ENCODE data around the gene UCK2. TPM values are rescaled to one million over a fixed set of nuclear protein-coding genes. Genes with fewer than 3 reads are reported as not detected.

The UCK2 gene
- total and polyA plus RNA-seq, 4 donors, result 9.6 to 22.0 (median 14.1) TPM

DNA sequence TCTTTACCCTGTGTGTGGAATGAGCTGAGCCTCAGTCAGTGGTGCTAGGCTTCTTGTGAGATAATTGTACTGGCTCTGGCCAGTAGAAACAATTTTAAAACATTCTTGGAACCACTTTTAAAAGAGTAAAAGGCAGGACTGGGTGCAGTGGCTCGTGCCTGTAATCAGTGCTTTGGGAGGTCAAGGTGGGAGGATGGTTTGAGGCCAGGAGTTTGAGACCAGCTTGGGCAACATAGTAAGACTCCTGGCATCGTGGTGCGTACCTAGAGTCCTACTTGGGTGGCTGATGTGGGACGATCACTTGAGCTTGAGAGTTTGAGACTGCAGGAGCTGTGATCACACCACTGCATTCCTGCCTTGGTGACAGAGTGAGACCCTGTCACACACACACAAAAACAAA, 89.8 kb downstream of the UCK2 start:
- Histone ChIP-seq H3K27ac (ENCODE audit: low read depth in 1 of 2, low read length in 1 of 2) (no peak overlapping the region), H3K4me3 (no peak overlapping the region), H3K4me1 (ENCODE audit: control insufficient read depth in 5 of 5, insufficient read depth in 5 of 5, low read length in 5 of 5) (peaks cover 0 to 2% (median 0%) of the 10 kb centered on the region in 5 donors), H3K36me3 (ENCODE audit: control insufficient read depth in 4 of 4, insufficient read depth in 4 of 4, low read length in 4 of 4) (no peaks in the 10 kb centered on the region), H3K27me3 (ENCODE audit: control insufficient read depth in 3 of 3, insufficient read depth in 3 of 3, low read length in 2 of 3) (no peaks in the 10 kb centered on the region), H3K9ac (ENCODE audit: insufficient read depth in 1 of 2, low read length in 2 of 2) (no peak overlapping the region), H3K9me3 (ENCODE audit: control insufficient read depth in 4 of 4, insufficient read depth in 3 of 4, low read length in 3 of 4) (no peaks in the 10 kb centered on the region)
- DNase-seq (no peak), ATAC-seq (ENCODE audit: insufficient read depth, low FRiP score) (no peak)
- TF ChIP-seq, protein P1, sequence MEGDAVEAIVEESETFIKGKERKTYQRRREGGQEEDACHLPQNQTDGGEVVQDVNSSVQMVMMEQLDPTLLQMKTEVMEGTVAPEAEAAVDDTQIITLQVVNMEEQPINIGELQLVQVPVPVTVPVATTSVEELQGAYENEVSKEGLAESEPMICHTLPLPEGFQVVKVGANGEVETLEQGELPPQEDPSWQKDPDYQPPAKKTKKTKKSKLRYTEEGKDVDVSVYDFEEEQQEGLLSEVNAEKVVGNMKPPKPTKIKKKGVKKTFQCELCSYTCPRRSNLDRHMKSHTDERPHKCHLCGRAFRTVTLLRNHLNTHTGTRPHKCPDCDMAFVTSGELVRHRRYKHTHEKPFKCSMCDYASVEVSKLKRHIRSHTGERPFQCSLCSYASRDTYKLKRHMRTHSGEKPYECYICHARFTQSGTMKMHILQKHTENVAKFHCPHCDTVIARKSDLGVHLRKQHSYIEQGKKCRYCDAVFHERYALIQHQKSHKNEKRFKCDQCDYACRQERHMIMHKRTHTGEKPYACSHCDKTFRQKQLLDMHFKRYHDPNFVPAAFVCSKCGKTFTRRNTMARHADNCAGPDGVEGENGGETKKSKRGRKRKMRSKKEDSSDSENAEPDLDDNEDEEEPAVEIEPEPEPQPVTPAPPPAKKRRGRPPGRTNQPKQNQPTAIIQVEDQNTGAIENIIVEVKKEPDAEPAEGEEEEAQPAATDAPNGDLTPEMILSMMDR (IDR thresholded peaks at IDR 0.05; ENCODE audit: control extremely low read depth, extremely low read depth), result no peak
- WGBS, 2 donors, result 84 to 90% methylated on average over 4 of the region's 4 CpGs

DNA sequence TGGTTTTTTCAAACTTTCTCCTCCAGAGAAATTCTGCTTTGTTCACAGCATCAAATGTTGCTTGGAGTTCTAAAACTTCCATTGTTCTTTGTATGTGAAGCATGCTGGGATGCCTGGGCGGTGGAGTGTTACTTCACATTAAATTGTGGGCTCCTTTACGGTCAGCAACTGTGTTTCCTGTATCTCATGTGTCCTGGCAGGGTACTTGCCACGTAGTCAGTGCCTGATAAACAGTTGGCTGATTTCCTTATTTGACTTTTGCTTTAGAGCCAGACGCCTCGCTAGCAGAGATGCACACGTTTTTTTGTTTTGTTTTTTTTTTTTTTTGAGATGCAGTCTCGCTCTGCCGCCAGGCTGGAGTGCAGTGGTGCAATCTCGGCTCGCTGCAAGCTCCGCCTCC, 96.7 kb downstream of the UCK2 start:
- Histone ChIP-seq H3K9ac (ENCODE audit: insufficient read depth in 1 of 2, low read length in 2 of 2) (no peak overlapping the region), H3K27ac (ENCODE audit: low read depth in 1 of 2, low read length in 1 of 2) (no peak overlapping the region), H3K27me3 (ENCODE audit: control insufficient read depth in 3 of 3, insufficient read depth in 3 of 3, low read length in 2 of 3) (no peaks in the 10 kb centered on the region), H3K4me1 (ENCODE audit: control insufficient read depth in 5 of 5, insufficient read depth in 5 of 5, low read length in 5 of 5) (no peaks in the 10 kb centered on the region), H3K36me3 (ENCODE audit: control insufficient read depth in 4 of 4, insufficient read depth in 4 of 4, low read length in 4 of 4) (no peaks in the 10 kb centered on the region), H3K4me3 (no peak overlapping the region), H3K9me3 (ENCODE audit: control insufficient read depth in 4 of 4, insufficient read depth in 3 of 4, low read length in 3 of 4) (no peaks in the 10 kb centered on the region)
- no peak for DNase-seq
- 61 to 71% methylated on average over 11 of the region's 11 CpGs for WGBS, 2 donors
- no peak for ATAC-seq (ENCODE audit: insufficient read depth, low FRiP score)
- TF ChIP-seq, protein P1 (IDR thresholded peaks at IDR 0.05; ENCODE audit: control extremely low read depth, extremely low read depth), result no peak

DNA sequence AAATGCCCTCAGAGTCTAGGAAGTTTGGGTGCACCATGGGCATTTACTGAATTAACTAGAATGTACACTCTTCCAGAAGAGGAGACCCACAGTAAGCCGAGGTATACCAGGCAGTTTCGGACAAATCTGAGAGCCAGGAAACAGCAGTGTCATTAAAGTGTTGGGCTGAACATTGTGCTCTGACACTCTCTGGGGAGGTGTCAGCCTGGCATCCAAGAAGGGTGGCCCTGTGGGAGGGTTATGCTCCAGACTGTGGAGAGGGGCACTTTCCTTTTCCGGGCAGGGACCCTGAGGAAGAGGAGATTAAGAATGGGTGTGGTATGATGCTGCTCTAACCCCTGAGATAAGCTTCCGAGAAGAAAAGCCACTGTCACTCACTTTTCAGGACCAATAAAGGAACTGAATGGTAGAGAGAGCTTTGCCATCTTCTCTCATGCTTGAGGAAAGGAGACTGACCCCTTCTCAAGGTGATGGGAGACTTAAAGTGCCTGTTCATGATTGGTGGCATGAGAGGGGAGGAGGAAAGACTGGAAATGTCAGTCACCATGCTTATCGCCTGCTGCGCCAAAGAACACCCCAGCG, 98.2 kb downstream of the UCK2 start:
- Histone ChIP-seq H3K27ac (ENCODE audit: low read depth in 1 of 2, low read length in 1 of 2) (no peak overlapping the region), H3K9ac (ENCODE audit: insufficient read depth in 1 of 2, low read length in 2 of 2) (no peak overlapping the region), H3K9me3 (ENCODE audit: control insufficient read depth in 4 of 4, insufficient read depth in 3 of 4, low read length in 3 of 4) (no peaks in the 10 kb centered on the region), H3K27me3 (ENCODE audit: control insufficient read depth in 3 of 3, insufficient read depth in 3 of 3, low read length in 2 of 3) (no peaks in the 10 kb centered on the region), H3K36me3 (ENCODE audit: control insufficient read depth in 4 of 4, insufficient read depth in 4 of 4, low read length in 4 of 4) (no peaks in the 10 kb centered on the region), H3K4me1 (ENCODE audit: control insufficient read depth in 5 of 5, insufficient read depth in 5 of 5, low read length in 5 of 5) (no peaks in the 10 kb centered on the region), H3K4me3 (no peak overlapping the region)
- no peak for ATAC-seq (ENCODE audit: insufficient read depth, low FRiP score)
- TF ChIP-seq, protein P1 (IDR thresholded peaks at IDR 0.05; ENCODE audit: control extremely low read depth, extremely low read depth), result no peak
- 62 to 69% methylated on average over 7 of the region's 7 CpGs for WGBS, 2 donors
- no peak for DNase-seq

DNA sequence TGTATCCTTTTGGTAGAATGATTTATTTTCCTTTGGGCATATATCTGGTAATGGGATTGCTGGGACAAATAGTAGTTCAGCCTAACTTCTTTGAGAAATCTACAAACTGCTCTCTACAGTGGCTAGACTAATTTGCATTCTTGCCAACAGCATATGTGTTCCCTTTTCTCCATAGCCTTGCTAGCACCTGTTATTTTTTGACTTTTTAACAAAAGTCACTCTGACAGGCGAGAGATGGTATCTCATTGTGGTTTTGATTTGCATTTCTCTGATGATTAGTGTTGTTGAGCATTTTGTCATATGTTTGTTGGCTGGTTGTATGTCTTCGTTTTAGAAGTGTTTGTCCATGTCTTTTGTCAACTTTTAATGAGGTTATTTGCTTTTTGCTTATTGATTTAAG, 99.8 kb downstream of the UCK2 start:
- Histone ChIP-seq H3K4me1 (ENCODE audit: control insufficient read depth in 5 of 5, insufficient read depth in 5 of 5, low read length in 5 of 5) (no peaks in the 10 kb centered on the region), H3K27me3 (ENCODE audit: control insufficient read depth in 3 of 3, insufficient read depth in 3 of 3, low read length in 2 of 3) (no peaks in the 10 kb centered on the region), H3K27ac (ENCODE audit: low read depth in 1 of 2, low read length in 1 of 2) (no peak overlapping the region), H3K4me3 (no peak overlapping the region), H3K9ac (ENCODE audit: insufficient read depth in 1 of 2, low read length in 2 of 2) (no peak overlapping the region), H3K36me3 (ENCODE audit: control insufficient read depth in 4 of 4, insufficient read depth in 4 of 4, low read length in 4 of 4) (no peaks in the 10 kb centered on the region), H3K9me3 (ENCODE audit: control insufficient read depth in 4 of 4, insufficient read depth in 3 of 4, low read length in 3 of 4) (no peaks in the 10 kb centered on the region)
- DNase-seq (no peak), ATAC-seq (ENCODE audit: insufficient read depth, low FRiP score) (no peak)
- 32 to 65% methylated on average over 2 of the region's 2 CpGs for WGBS, 2 donors
- TF ChIP-seq, protein P1 (IDR thresholded peaks at IDR 0.05; ENCODE audit: control extremely low read depth, extremely low read depth), result no peak

Data from lung (tissue), 12 donors.